Measurements from ENCODE around the gene KCNK3.

DNA sequence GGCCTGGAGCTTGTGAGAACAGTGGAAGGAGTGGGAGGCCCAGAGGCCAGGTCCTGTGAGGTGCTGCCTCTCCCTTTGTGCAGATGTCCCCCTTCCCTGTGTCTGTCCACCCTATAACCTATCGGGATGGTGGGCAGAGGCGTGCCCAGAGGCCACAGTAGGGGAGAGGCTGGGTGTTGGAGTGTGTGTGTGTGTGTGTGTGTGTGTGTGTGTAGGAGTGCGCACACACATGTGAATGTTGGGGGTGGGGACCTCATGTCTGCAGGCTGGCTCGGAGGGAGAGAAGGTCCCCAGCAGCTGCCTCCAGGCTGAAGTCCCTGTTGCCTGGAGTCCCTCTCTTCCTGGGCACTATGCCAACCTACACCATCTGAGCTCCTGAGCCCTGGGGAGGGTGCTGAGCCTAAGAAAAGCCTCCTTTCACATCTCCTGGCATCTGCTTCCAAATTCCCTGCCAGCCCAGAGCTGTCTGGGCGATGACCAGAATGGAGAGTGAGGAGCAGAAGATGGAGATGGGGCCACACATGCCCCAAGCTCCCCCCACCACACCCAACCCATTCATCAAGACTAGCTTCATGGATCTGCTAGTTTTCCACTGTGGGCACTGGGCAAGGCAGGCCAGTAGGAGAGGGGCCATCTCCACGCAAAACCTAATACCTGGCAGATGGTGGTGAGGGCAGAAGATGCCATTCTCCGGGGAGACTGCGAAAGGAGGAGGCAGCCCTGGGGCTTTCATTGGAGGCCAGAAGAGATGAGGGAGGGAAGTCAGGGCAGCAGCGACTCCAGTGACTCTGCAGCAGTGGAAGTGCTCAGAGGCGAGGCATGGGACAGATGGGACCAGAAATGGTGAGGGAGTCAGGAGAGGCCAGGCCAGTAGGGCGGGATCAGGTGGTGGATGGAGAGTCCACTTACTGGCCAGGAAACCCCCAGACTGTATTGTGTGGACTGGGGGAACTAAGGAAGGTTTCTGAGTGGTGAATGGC is 20.3 kb downstream of the KCNK3 start:
- TF ChIP-seq POLR2A (IDR thresholded peaks at IDR 0.05), result no peak
- TF ChIP-seq, protein P1, sequence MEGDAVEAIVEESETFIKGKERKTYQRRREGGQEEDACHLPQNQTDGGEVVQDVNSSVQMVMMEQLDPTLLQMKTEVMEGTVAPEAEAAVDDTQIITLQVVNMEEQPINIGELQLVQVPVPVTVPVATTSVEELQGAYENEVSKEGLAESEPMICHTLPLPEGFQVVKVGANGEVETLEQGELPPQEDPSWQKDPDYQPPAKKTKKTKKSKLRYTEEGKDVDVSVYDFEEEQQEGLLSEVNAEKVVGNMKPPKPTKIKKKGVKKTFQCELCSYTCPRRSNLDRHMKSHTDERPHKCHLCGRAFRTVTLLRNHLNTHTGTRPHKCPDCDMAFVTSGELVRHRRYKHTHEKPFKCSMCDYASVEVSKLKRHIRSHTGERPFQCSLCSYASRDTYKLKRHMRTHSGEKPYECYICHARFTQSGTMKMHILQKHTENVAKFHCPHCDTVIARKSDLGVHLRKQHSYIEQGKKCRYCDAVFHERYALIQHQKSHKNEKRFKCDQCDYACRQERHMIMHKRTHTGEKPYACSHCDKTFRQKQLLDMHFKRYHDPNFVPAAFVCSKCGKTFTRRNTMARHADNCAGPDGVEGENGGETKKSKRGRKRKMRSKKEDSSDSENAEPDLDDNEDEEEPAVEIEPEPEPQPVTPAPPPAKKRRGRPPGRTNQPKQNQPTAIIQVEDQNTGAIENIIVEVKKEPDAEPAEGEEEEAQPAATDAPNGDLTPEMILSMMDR (IDR thresholded peaks at IDR 0.05), result no peak
- TF ChIP-seq EP300 (IDR thresholded peaks at IDR 0.05; ENCODE audit: low read depth), result no peak
